Muscle layer of colon (tissue), 2 donors: ENCODE data around the gene KIRREL3.

Source experiments
- H3K27ac ChIP-seq: one replicate; pipeline ENCODE4 v1.7.0; 2013; ENCODE audit warnings: low read depth, mild to moderate bottlenecking, low read length, moderate library complexity
- H3K27me3 ChIP-seq, 2 donors: one replicate each; pipeline ENCODE4 v1.7.0; 2013; ENCODE audit warnings: low read length in 2 of 2, mild to moderate bottlenecking in 2 of 2; ENCODE audit not compliant: insufficient read depth in 2 of 2, control insufficient read depth in 1 of 2
- H3K36me3 ChIP-seq: one replicate; pipeline ENCODE4 v1.7.0; 2013; ENCODE audit warnings: mild to moderate bottlenecking, low read length; ENCODE audit not compliant: insufficient read depth
- H3K4me1 ChIP-seq: one replicate; pipeline ENCODE4 v1.7.0; 2013; ENCODE audit warnings: mild to moderate bottlenecking, low read length; ENCODE audit not compliant: insufficient read depth
- H3K4me3 ChIP-seq, 2 donors: one replicate each; pipeline ENCODE4 v1.7.0; 2013; ENCODE audit warnings: low read length in 2 of 2, low read depth in 1 of 2, mild to moderate bottlenecking in 1 of 2, moderate library complexity in 1 of 2
- H3K9ac ChIP-seq: one replicate; pipeline ENCODE4 v1.7.0; 2013; ENCODE audit warnings: low read length
- H3K9me3 ChIP-seq: one replicate; pipeline ENCODE4 v1.7.0; 2013; ENCODE audit warnings: mild to moderate bottlenecking, low read length
- donor health status: abdominal sarcoma.
- donor health status: Adenocarcinoma of cecum.

The KIRREL3 gene

GRCh38 chr11:126817523-126818450, 182.8 kb downstream of the KIRREL3 start:
- Histone ChIP-seq H3K27me3 (no peaks in the 10 kb centered on the region), H3K9ac (no peak overlapping the region), H3K27ac (no peak overlapping the region), H3K4me1 (no peaks in the 10 kb centered on the region), H3K4me3 (no peak overlapping the region), H3K9me3 (no peaks in the 10 kb centered on the region), H3K36me3 (no peaks in the 10 kb centered on the region)

- Histone ChIP-seq H3K9me3 (no peaks in the 10 kb centered on the region), H3K27ac (no peak overlapping the region), H3K4me1 (no peaks in the 10 kb centered on the region), H3K9ac (no peak overlapping the region), H3K36me3 (no peaks in the 10 kb centered on the region), H3K27me3 (no peaks in the 10 kb centered on the region), H3K4me3 (no peak overlapping the region)
These were observed 183.5 kb downstream of the KIRREL3 start for GRCh38 chr11:126817096-126817495.

GRCh38 chr11:126816645-126817044, 183.9 kb downstream of the KIRREL3 start:
- Histone ChIP-seq H3K27me3 (no peaks in the 10 kb centered on the region), H3K4me3 (no peak overlapping the region), H3K4me1 (no peaks in the 10 kb centered on the region), H3K36me3 (no peaks in the 10 kb centered on the region), H3K9me3 (no peaks in the 10 kb centered on the region), H3K27ac (no peak overlapping the region), H3K9ac (no peak overlapping the region)

DNA sequence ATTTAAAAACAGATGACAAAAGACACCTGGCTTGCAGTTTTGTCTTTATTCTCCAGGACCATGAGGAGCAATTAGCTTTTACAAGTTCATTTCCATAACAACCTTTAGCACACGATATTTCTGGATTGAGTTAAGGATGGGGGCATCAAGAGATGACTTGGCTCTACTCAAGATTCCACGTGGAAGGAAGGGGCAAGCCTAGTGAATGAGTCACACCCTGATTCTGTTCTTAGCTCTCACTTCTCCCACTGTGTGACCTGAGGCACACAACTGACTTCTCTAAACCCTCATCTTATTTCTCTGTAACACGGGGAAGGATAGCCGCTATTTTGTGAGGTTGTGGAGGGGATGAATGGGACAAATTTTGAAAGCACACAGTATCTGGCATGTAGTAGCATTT, 185.5 kb downstream of the KIRREL3 start:
- H3K9me3 ChIP-seq, result no peaks in the 10 kb centered on the region
- no peak overlapping the region for H3K4me3 ChIP-seq
- no peak overlapping the region for H3K27ac ChIP-seq
- H3K27me3 ChIP-seq, result no peaks in the 10 kb centered on the region
- H3K4me1 ChIP-seq, result no peaks in the 10 kb centered on the region
- H3K36me3 ChIP-seq, result no peaks in the 10 kb centered on the region
- H3K9ac ChIP-seq, result no peak overlapping the region

DNA sequence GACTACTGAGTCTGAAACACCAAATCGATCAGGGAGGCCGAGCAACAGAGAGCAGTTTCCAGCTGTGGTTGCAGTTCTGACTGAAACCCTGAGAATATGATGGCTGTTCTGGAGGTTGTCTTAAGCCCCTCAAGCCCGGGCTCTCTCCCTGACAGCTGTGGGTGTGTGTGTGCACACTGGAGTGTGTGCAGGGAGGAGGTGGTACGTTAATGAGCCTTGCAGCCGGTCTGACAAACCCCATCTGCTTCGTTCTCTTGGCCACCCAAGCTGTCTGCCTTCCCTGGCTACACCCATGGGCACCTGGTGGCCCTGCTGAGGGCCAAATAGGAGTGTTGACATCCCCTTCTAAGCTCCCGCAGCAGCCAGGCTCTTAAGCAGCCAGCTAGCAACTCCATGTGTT, 189.8 kb downstream of the KIRREL3 start:
- Histone ChIP-seq H3K27me3 (no peaks in the 10 kb centered on the region), H3K9ac (no peak overlapping the region), H3K4me1 (no peaks in the 10 kb centered on the region), H3K27ac (no peak overlapping the region), H3K9me3 (no peaks in the 10 kb centered on the region), H3K36me3 (no peaks in the 10 kb centered on the region), H3K4me3 (no peak overlapping the region)

GRCh38 chr11:126809514-126810289, 190.9 kb downstream of the KIRREL3 start:
- no peaks in the 10 kb centered on the region for H3K9me3 ChIP-seq
- H3K4me1 ChIP-seq, result no peaks in the 10 kb centered on the region
- no peaks in the 10 kb centered on the region for H3K27me3 ChIP-seq
- no peaks in the 10 kb centered on the region for H3K36me3 ChIP-seq
- no peak overlapping the region for H3K9ac ChIP-seq
- H3K27ac ChIP-seq, result no peak overlapping the region
- no peak overlapping the region for H3K4me3 ChIP-seq

GRCh38 chr11:126808836-126809235, 191.7 kb downstream of the KIRREL3 start:
- Histone ChIP-seq H3K9ac (no peak overlapping the region), H3K4me1 (no peaks in the 10 kb centered on the region), H3K27me3 (no peaks in the 10 kb centered on the region), H3K4me3 (no peak overlapping the region), H3K9me3 (no peaks in the 10 kb centered on the region), H3K27ac (no peak overlapping the region), H3K36me3 (no peaks in the 10 kb centered on the region)

DNA sequence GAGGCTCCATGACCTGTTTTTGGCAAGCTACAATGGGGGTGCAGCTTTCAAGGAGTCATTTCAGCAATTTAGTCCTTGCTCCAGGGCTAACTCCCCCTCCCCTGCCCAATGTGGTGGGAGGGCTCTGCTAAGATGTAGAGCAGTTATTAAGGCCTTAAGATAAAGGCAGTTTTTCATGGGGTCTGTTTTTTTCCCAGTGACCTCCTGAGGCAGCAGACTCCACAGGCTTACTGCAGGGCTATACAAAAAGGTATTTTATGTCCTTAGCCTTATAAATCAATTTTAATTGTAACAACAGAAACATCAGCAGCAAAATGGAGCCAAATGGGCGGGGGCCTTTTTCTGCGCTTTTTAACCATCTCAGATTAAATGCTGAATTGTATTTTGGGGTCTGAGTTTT, 192.3 kb downstream of the KIRREL3 start:
- H3K27me3 ChIP-seq, result no peaks in the 10 kb centered on the region
- no peak overlapping the region for H3K4me3 ChIP-seq
- no peak overlapping the region for H3K27ac ChIP-seq
- H3K36me3 ChIP-seq, result no peaks in the 10 kb centered on the region
- no peaks in the 10 kb centered on the region for H3K9me3 ChIP-seq
- H3K4me1 ChIP-seq, result no peaks in the 10 kb centered on the region
- H3K9ac ChIP-seq, result no peak overlapping the region

DNA sequence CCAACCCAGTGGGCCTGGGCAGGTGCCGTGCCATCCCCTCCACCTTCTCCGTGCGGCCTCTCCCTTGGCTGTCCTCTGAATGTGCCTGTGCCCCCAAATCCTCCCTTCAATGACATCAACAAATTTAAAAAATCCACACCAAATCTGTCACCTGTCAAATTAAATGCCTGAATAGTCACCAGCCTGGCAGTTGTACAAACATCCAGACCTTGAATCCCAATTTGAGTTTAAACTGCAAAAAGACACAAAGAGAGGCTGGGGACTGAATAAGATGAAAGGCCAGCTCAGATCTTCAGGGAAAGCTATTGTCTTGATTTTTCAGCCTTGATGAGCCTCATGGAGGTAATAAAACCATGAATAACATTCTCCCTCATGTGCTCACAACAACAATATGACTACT, 194.7 kb downstream of the KIRREL3 start:
- Histone ChIP-seq H3K4me3 (no peak overlapping the region), H3K36me3 (no peaks in the 10 kb centered on the region), H3K9ac (no peak overlapping the region), H3K27me3 (no peaks in the 10 kb centered on the region), H3K9me3 (no peaks in the 10 kb centered on the region), H3K4me1 (no peaks in the 10 kb centered on the region), H3K27ac (no peak overlapping the region)

GRCh38 chr11:126804363-126804762, 196.2 kb downstream of the KIRREL3 start:
- Histone ChIP-seq H3K27ac (no peak overlapping the region), H3K36me3 (no peaks in the 10 kb centered on the region), H3K9ac (no peak overlapping the region), H3K27me3 (no peaks in the 10 kb centered on the region), H3K4me3 (no peak overlapping the region), H3K4me1 (no peaks in the 10 kb centered on the region), H3K9me3 (no peaks in the 10 kb centered on the region)

DNA sequence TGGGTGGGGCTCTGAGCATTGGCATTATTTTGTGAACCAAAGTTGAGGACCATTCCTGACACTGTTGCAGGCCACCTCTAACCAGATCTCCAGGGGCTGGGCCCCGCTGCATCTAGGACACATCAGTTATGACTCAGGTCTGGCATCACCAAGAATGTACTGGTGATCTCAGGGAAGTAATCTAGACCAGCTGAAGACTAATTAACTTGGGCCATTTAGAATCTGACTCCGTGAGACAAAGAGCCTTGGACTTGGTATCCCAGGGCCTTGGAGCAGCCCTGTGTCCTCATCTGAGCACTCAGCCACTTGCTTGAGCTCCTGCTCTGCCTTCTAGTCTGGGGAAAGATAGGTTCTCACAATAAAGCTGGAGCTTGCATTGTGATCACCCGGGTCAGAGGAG, 200.6 kb downstream of the KIRREL3 start:
- H3K9ac ChIP-seq, result no peak overlapping the region
- H3K36me3 ChIP-seq, result no peaks in the 10 kb centered on the region
- no peak overlapping the region for H3K27ac ChIP-seq
- H3K27me3 ChIP-seq, result no peaks in the 10 kb centered on the region
- H3K4me3 ChIP-seq, result no peak overlapping the region
- H3K4me1 ChIP-seq, result no peaks in the 10 kb centered on the region
- H3K9me3 ChIP-seq, result no peaks in the 10 kb centered on the region
